HepG2 (cell line): Measurements from ENCODE around the gene PTAFR. TPM values are rescaled to one million over a fixed set of nuclear protein-coding genes. Genes with fewer than 3 reads are reported as not detected.

ENCODE experiments used
- ATAC-seq: fragments of 200-7000 bp; cut with Tn5 transposase; 3 replicates; pipeline ENCODE4 v1.9.1; 2020; ENCODE audit warnings: mild to moderate bottlenecking, moderate library complexity
- BruUV-seq: library from RNA; stranded (reverse); fragments of 400-500 nt; replicated peaks from 2 replicates; lab custom pipeline; 2021; lab: Mats Ljungman, UMichigan
- CTCF ChIA-PET: fragments of 300-600 bp; formaldehyde crosslinking; extraction: SDS; loops from one replicate; lab custom pipeline; 2021; ENCODE audit warnings: low total read pairs, inconsistent platforms, low intra/inter-chr PET ratio; lab: Yijun Ruan, JAX
- POLR2A ChIA-PET: fragments of 350-600 bp; sonication (Branson Sonifier 250); formaldehyde crosslinking; loops from one replicate; lab custom pipeline; 2020; ENCODE audit warnings: antibody characterized with exemption, inconsistent platforms; lab: Yijun Ruan, JAX
- DNase-seq: peaks from one replicate; pipeline ENCODE4 v3.0.0-alpha.2; 2015; ENCODE audit warnings: low spot score
- FAIRE-seq: peaks from 3 replicates; lab custom pipeline; 2011; peaks lifted over from hg19 to GRCh38; lab: Jason Lieb, UNC
- H2AFZ ChIP-seq: one replicate; pipeline ENCODE4 v1.6.1; 2011; ENCODE audit warnings: low read length, inconsistent platforms
- H3K27ac ChIP-seq: fragments of 300-600 bp; 3 replicates; pipeline ENCODE4 v1.8.0; 2011; ENCODE audit warnings: mixed run types, mild to moderate bottlenecking, mixed read lengths, low read length, inconsistent platforms; ENCODE audit not compliant: insufficient read depth; ENCODE audit errors: extremely low read length
- H3K27me3 ChIP-seq, 2 experiments: fragments of 200-600 bp in 1 of 2; 2 replicates in 1 of 2; 3 replicates in 1 of 2; pipeline versions ENCODE4 v1.6.0 to v1.8.0; 2011; ENCODE audit warnings: low read length in 2 of 2, mild to moderate bottlenecking in 2 of 2, moderate library complexity in 2 of 2, inconsistent platforms in 1 of 2; ENCODE audit not compliant: insufficient read depth in 2 of 2, control insufficient read depth in 1 of 2
- H3K36me3 ChIP-seq, 2 experiments: fragments of 200-600 bp in 1 of 2; replicated peaks in 1 of 2; 2 replicates in 1 of 2; 3 replicates in 1 of 2; pipeline versions ENCODE4 v1.5.1 to v1.8.0; 2011; ENCODE audit warnings: low read length in 2 of 2, inconsistent platforms in 1 of 2; ENCODE audit not compliant: insufficient read depth in 2 of 2, control insufficient read depth in 1 of 2
- H3K4me1 ChIP-seq: 2 replicates; pipeline ENCODE4 v1.5.1; 2012; ENCODE audit warnings: low read length, inconsistent platforms; ENCODE audit not compliant: insufficient read depth
- H3K4me2 ChIP-seq: 2 replicates; pipeline ENCODE4 v1.6.0; 2011; ENCODE audit warnings: low read depth, low read length, inconsistent platforms
- H3K4me3 ChIP-seq, 3 experiments: fragments of 200-600 bp in 1 of 3; sonication (generic), shearing (Covaris generic) in 1 of 3; replicated peaks in 1 of 3; 2 replicates each; pipeline ENCODE4 v1.5.1; 2011 to 2016; ENCODE audit warnings: low read length in 3 of 3, inconsistent platforms in 2 of 3, low read depth in 2 of 3, mild to moderate bottlenecking in 2 of 3, control low read depth in 1 of 3, mixed read lengths in 1 of 3; ENCODE audit not compliant: insufficient read depth in 1 of 3
- H3K79me2 ChIP-seq: one replicate; pipeline ENCODE4 v1.6.1; 2011; ENCODE audit warnings: low read length, inconsistent platforms; ENCODE audit not compliant: insufficient read depth
- H3K9ac ChIP-seq: 2 replicates; pipeline ENCODE4 v1.6.0; 2011; ENCODE audit warnings: mild to moderate bottlenecking, low read depth, low read length, inconsistent platforms; ENCODE audit not compliant: insufficient read depth
- H3K9me3 ChIP-seq: 2 replicates; pipeline ENCODE4 v1.5.1; 2012; ENCODE audit warnings: mild to moderate bottlenecking, low read length
- H4K20me1 ChIP-seq: 2 replicates; pipeline ENCODE4 v1.6.0; 2011; ENCODE audit warnings: inconsistent platforms, mild to moderate bottlenecking, low read length, moderate library complexity; ENCODE audit not compliant: insufficient read depth
- BCLAF1 ChIP-seq: fragments of 450-650 bp; IDR thresholded peaks from 2 replicates; pipeline ENCODE4 v1.6.1; 2017; ENCODE audit warnings: mild to moderate bottlenecking
- ELF3 ChIP-seq: IDR thresholded peaks from 2 replicates; pipeline ENCODE4 v1.6.1; 2016; ENCODE audit warnings: missing genetic modification reagents, missing compliant biosample characterization
- EZH2 ChIP-seq: conservative IDR thresholded peaks from 2 replicates; pipeline ENCODE4 v1.6.1; 2012; ENCODE audit warnings: mild to moderate bottlenecking, low read depth, low read length, moderate library complexity
- FOXP1 ChIP-seq, 2 experiments: fragments of 450-650 bp in 1 of 2; IDR thresholded peaks; 2 replicates each; pipeline ENCODE4 v1.6.1; 2017 to 2018; ENCODE audit warnings: antibody characterized with exemption in 1 of 2
- FOXP4 ChIP-seq: sonication (generic); formaldehyde crosslinking; IDR thresholded peaks from 2 replicates; pipeline ENCODE4 v1.4.0; 2020; ENCODE audit warnings: missing genetic modification reagents
- HMGA1 ChIP-seq: sonication (generic); formaldehyde crosslinking; conservative IDR thresholded peaks from 2 replicates; pipeline ENCODE4 v1.4.0; 2020; ENCODE audit warnings: missing genetic modification reagents
- NFIC ChIP-seq: IDR thresholded peaks from 2 replicates; pipeline ENCODE4 v1.6.1; 2012; ENCODE audit warnings: mild to moderate bottlenecking, low read length, inconsistent platforms
- PBX2 ChIP-seq: IDR thresholded peaks from 2 replicates; pipeline ENCODE4 v1.6.1; 2016; ENCODE audit warnings: control low read depth
- PLSCR1 ChIP-seq: sonication (generic); formaldehyde crosslinking; IDR thresholded peaks from 2 replicates; pipeline ENCODE4 v1.5.0; 2020; ENCODE audit warnings: missing genetic modification reagents, mild to moderate bottlenecking, borderline replicate concordance
- SIX1 ChIP-seq: sonication (generic); formaldehyde crosslinking; IDR thresholded peaks from 2 replicates; pipeline ENCODE4 v1.4.0; 2020; ENCODE audit warnings: missing genetic modification reagents, borderline replicate concordance
- STAG1 ChIP-seq: sonication (generic); formaldehyde crosslinking; IDR thresholded peaks from 2 replicates; pipeline ENCODE4 v1.4.0; 2020; ENCODE audit warnings: missing genetic modification reagents
- ZBTB7B ChIP-seq: sonication (generic); formaldehyde crosslinking; IDR thresholded peaks from 2 replicates; pipeline ENCODE4 v1.4.0; 2020; ENCODE audit warnings: missing genetic modification reagents
- ZC3H4 ChIP-seq: sonication (generic); formaldehyde crosslinking; IDR thresholded peaks from 2 replicates; pipeline ENCODE4 v1.4.0; 2020; ENCODE audit warnings: missing genetic modification reagents, borderline replicate concordance
- ZNF337 ChIP-seq: sonication (generic); formaldehyde crosslinking; IDR thresholded peaks from 2 replicates; pipeline ENCODE4 v1.5.1; 2020; ENCODE audit warnings: missing genetic modification reagents, low read depth, mild to moderate bottlenecking, borderline replicate concordance
- ZNF34 ChIP-seq: sonication (generic); formaldehyde crosslinking; IDR thresholded peaks from 2 replicates; pipeline ENCODE4 v1.4.0; 2020; ENCODE audit warnings: mild to moderate bottlenecking, missing genetic modification reagents, borderline replicate concordance
- ZNF543 ChIP-seq: sonication (generic); formaldehyde crosslinking; IDR thresholded peaks from 2 replicates; pipeline ENCODE4 v1.4.0; 2020; ENCODE audit warnings: mild to moderate bottlenecking, missing genetic modification reagents
- ZNF670 ChIP-seq: sonication (generic); formaldehyde crosslinking; IDR thresholded peaks from 2 replicates; pipeline ENCODE4 v1.8.0; 2022; ENCODE audit warnings: mild to moderate bottlenecking, missing genetic modification reagents, borderline replicate concordance
- WGBS: methylation state at CpG from one replicate; pipeline ENCODE4 v1.1.6; 2017; ENCODE audit warnings: low lambda C conversion rate; 5-methylcytosine and 5-hydroxymethylcytosine counted together
- in situ Hi-C: cut with HindIII; loops from 2 replicates; pipeline ENCODE4 v1.10.0; 2017; ENCODE audit warnings: low pct_unique_long_range_greater_than_20kb; ENCODE audit not compliant: extremely low pct_ligation_motif_present
- intact Hi-C: fragments of 100-400 bp; cut with micrococcal nuclease; formaldehyde crosslinking; loops from one replicate; pipeline ENCODE4 v1.10.0; 2022; ENCODE audit not compliant: unreplicated experiment
- polyA plus RNA-seq, 8 experiments: library from polyadenylated mRNA; depleted of rRNA in 3 of 8; stranded (reverse) in 7 of 8; unstranded in 1 of 8; fragments of >200 nt; fragmentation: Illumina TruSeq in 4 of 8; extraction: Trizol in 4 of 8; gene quantifications; 2 replicates each; pipeline versions ENCODE4 v1.2.1 to v1.2.3, GENCODE V29; 2011 to 2016; ENCODE audit warnings: low read depth in 4 of 8, missing spikeins in 1 of 8, mixed read lengths in 1 of 8; ENCODE audit not compliant: insufficient read depth in 1 of 8
- total RNA-seq, 5 experiments: library from RNA; depleted of rRNA; stranded (reverse); fragments of >200 nt; fragmentation: Illumina TruSeq; extraction: Trizol; gene quantifications; 2 replicates each; pipeline ENCODE4 v1.2.3, GENCODE V29; 2016; ENCODE audit warnings: low read depth in 1 of 5

PTAFR gene
- total and polyA plus RNA-seq, 2 of the 13 experiments (the other 11 are each of a cell fraction or from before 2014, with no cell fraction given), result 0.27 to 24.0 TPM

- no peak for FAIRE-seq
- Histone ChIP-seq H4K20me1 (no peaks in the 10 kb centered on the region), H3K36me3 (no peaks in the 10 kb centered on the region), H2AFZ (no peak overlapping the region), H3K27ac (no peak overlapping the region), H3K27me3 (no peaks in the 10 kb centered on the region), H3K4me3 (no peak overlapping the region), H3K9ac (no peak overlapping the region), H3K4me2 (no peak overlapping the region), H3K79me2 (no peaks in the 10 kb centered on the region), H3K4me1 (peaks cover 13% of the 10 kb centered on the region), H3K9me3 (no peaks in the 10 kb centered on the region)
- POLR2A ChIA-PET, result interaction anchor here (1.9 kb wide), 1 partner anchor 23 kb away, joined by 6 read pairs; the partner anchor contains the start of gene EYA3
- in situ Hi-C loops (no loop called here), intact Hi-C loops (no loop called here)
- BruUV-seq, result no TSS peak
- ATAC-seq, result no peak
- 69% methylated on average over 2 of the region's 2 CpGs for WGBS
- DNase-seq, result no peak
- CTCF ChIA-PET, result interaction anchor here (2.5 kb wide), 1 partner anchor 20 kb away, joined by 17 read pairs; no protein-coding TSS in a partner anchor
- TF ChIP-seq PLSCR1 (no peak), ZNF34 (CRISPR knock-in tag) (no peak), SIX1 (CRISPR knock-in tag) (no peak), FOXP4 (no peak), EZH2 (no peak), ELF3 (no peak), ZNF670 (no peak), PBX2 (no peak), ZBTB7B (no peak), ZC3H4 (CRISPR knock-in tag) (no peak), ZNF543 (CRISPR knock-in tag) (no peak), HMGA1 (CRISPR knock-in tag) (no peak), NFIC (no peak), ZNF337 (no peak), FOXP1 (IDR thresholded peaks at IDR 0.05) (no peak), FOXP1 (CRISPR knock-in tag; IDR thresholded peaks at IDR 0.05) (no peak), BCLAF1 (no peak), STAG1 (no peak)
These were observed 65.3 kb downstream of the PTAFR start for GRCh38 chr1:28111157-28111556.
